ENCODE data around the gene GALE. TPM values are rescaled to one million over a fixed set of nuclear protein-coding genes. Genes with fewer than 3 reads are reported as not detected.
"Not testable (repeated sequence)": the region's sequence is repeated elsewhere in the genome, so short reads cannot be mapped to it uniquely, and the experiment has no call there.

Gene GALE
- total RNA-seq, 2 experiments from 2014 or later: 49.4 to 54.9 TPM

- not testable (repeated sequence) for H3K27me3 Mint-ChIP-seq, H3K4me3 Mint-ChIP-seq, H3K27ac Mint-ChIP-seq, H3K9me3 Mint-ChIP-seq, H3K36me3 Mint-ChIP-seq, DNase-seq
- ChIA-PET CTCF (interaction anchor here (0.9 kb wide), 1 partner anchor 16 kb away, joined by 4 read pairs; no protein-coding TSS in a partner anchor), POLR2A (interaction anchor here (1.1 kb wide), 1 partner anchor 11 kb away, joined by 3 read pairs; no protein-coding TSS in a partner anchor)
- intact Hi-C loops (cut with micrococcal nuclease): loop anchor here (5.0 kb wide), 1 partner anchor 131 kb away; the partner anchor contains the start of gene PNRC2
- H3K4me1 Mint-ChIP-seq (ENCODE audit: low read depth): peaks cover 17% of the 10 kb centered on the region
Measured at GRCh38 chr1:23826590-23826989, 26.0 kb upstream of the GALE start.

GRCh38 chr1:23825762-23826522 lies 25.4 kb upstream of the GALE start:
- intact Hi-C loops (cut with micrococcal nuclease): loop anchor here (1.0 to 5.0 kb wide), 3 partner anchors 12 to 131 kb away; partner anchors contain the start of genes FUCA1 and PNRC2
- CTCF ChIA-PET: interaction anchor here (0.6 to 8.0 kb wide), 7 partner anchors 15 to 73 kb away, joined by 3 to 84 read pairs (median 4); no protein-coding TSS in a partner anchor
- peak overlapping the region; percentile 97 for H3K4me3 Mint-ChIP-seq
- DNase-seq: no peak
- POLR2A ChIA-PET: interaction anchor here (0.6 to 2.6 kb wide), 9 partner anchors 10 to 198 kb away, joined by 3 to 14 read pairs (median 4); partner anchors contain the start of gene GALE
- no peaks in the 10 kb centered on the region for H3K27me3 Mint-ChIP-seq
- peaks cover 3% of the 10 kb centered on the region for H3K36me3 Mint-ChIP-seq
- peaks cover 17% of the 10 kb centered on the region for H3K4me1 Mint-ChIP-seq (ENCODE audit: low read depth)
- peak overlapping the region; percentile 95 for H3K27ac Mint-ChIP-seq
- no peaks in the 10 kb centered on the region for H3K9me3 Mint-ChIP-seq

GRCh38 chr1:23825076-23825761 lies 24.7 kb upstream of the GALE start, which contains the start of gene HMGCL:
Gene HMGCL (minus strand): TSS chr1:23825429. CDS start chr1:23825415, 14 bp downstream.
- Mint-ChIP-seq H3K27me3 (no peaks in the 10 kb centered on the region), H3K27ac (peak within 1 kb of the TSS; percentile 95), H3K9me3 (no peaks in the 10 kb centered on the region), H3K4me3 (peak within 1 kb of the TSS; percentile 97), H3K4me1 (ENCODE audit: low read depth) (peaks cover 17% of the 10 kb centered on the region), H3K36me3 (peaks cover 3% of the 10 kb centered on the region)
- ChIA-PET CTCF (interaction anchor here (0.6 to 8.0 kb wide), 7 partner anchors 15 to 74 kb away, joined by 3 to 84 read pairs (median 3); no protein-coding TSS in a partner anchor), POLR2A (interaction anchor here (0.6 to 2.6 kb wide), 8 partner anchors 11 to 197 kb away, joined by 3 to 14 read pairs (median 4); partner anchors contain the start of gene GALE)
- peak; percentile 94 for DNase-seq
- intact Hi-C loops (cut with micrococcal nuclease): loop anchor here (1.0 to 5.0 kb wide), 3 partner anchors 13 to 132 kb away; partner anchors contain the start of genes FUCA1 and PNRC2

- peaks cover 3% of the 10 kb centered on the region for H3K36me3 Mint-ChIP-seq
- H3K27me3 Mint-ChIP-seq: no peaks in the 10 kb centered on the region
- POLR2A ChIA-PET: interaction anchor here (1.0 to 2.6 kb wide), 4 partner anchors 14 to 139 kb away, joined by 3 to 14 read pairs (median 4); partner anchors contain the start of gene GALE
- intact Hi-C loops (cut with micrococcal nuclease): loop anchor here (1.0 to 5.0 kb wide), 3 partner anchors 14 to 133 kb away; partner anchors contain the start of genes FUCA1 and PNRC2
- peak overlapping the region; percentile 97 for H3K4me3 Mint-ChIP-seq
- H3K9me3 Mint-ChIP-seq: no peaks in the 10 kb centered on the region
- peaks cover 17% of the 10 kb centered on the region for H3K4me1 Mint-ChIP-seq (ENCODE audit: low read depth)
- peak overlapping the region; percentile 95 for H3K27ac Mint-ChIP-seq
- no peak for DNase-seq
- CTCF ChIA-PET: interaction anchor here (0.6 to 8.0 kb wide), 4 partner anchors 14 to 34 kb away, joined by 3 to 84 read pairs (median 4); no protein-coding TSS in a partner anchor
Measured at GRCh38 chr1:23824711-23825075, 24.1 kb upstream of the GALE start.

GRCh38 chr1:23823767-23824166 lies 23.2 kb upstream of the GALE start:
- intact Hi-C loops (cut with micrococcal nuclease): no loop called here
- ChIA-PET POLR2A (interaction anchor here (1.0 to 2.6 kb wide), 2 partner anchors 22 to 140 kb away, joined by 3 to 14 read pairs; partner anchors contain the start of gene GALE), CTCF (interaction anchor here (1.1 to 8.0 kb wide), 3 partner anchors 13 to 20 kb away, joined by 3 to 84 read pairs (median 4); no protein-coding TSS in a partner anchor)
- H3K9me3 Mint-ChIP-seq: no peaks in the 10 kb centered on the region
- no peak for DNase-seq
- no peaks in the 10 kb centered on the region for H3K27me3 Mint-ChIP-seq
- H3K4me3 Mint-ChIP-seq: peak overlapping the region; percentile 32
- H3K27ac Mint-ChIP-seq: no peak overlapping the region
- H3K4me1 Mint-ChIP-seq (ENCODE audit: low read depth): peaks cover 17% of the 10 kb centered on the region
- peaks cover 3% of the 10 kb centered on the region for H3K36me3 Mint-ChIP-seq

GRCh38 chr1:23817633-23818032 lies 17.1 kb upstream of the GALE start:
- Mint-ChIP-seq H3K4me1 (ENCODE audit: low read depth) (peaks cover 3% of the 10 kb centered on the region), H3K27ac (no peak overlapping the region), H3K4me3 (no peak overlapping the region), H3K9me3 (no peaks in the 10 kb centered on the region), H3K36me3 (peaks cover 16% of the 10 kb centered on the region), H3K27me3 (no peaks in the 10 kb centered on the region)
- ChIA-PET CTCF (interaction anchor here (0.6 kb wide), 1 partner anchor 1015 kb away, joined by 3 read pairs; no protein-coding TSS in a partner anchor), POLR2A (interaction anchor here (1.7 kb wide), 1 partner anchor 17 kb away, joined by 5 read pairs; the partner anchor contains the start of gene GALE)
- intact Hi-C loops (cut with micrococcal nuclease): no loop called here
- no peak for DNase-seq

GRCh38 chr1:23816906-23817305 lies 16.4 kb upstream of the GALE start:
- Mint-ChIP-seq H3K4me1 (ENCODE audit: low read depth) (peaks cover 3% of the 10 kb centered on the region), H3K27me3 (no peaks in the 10 kb centered on the region), H3K9me3 (no peaks in the 10 kb centered on the region), H3K4me3 (no peak overlapping the region), H3K27ac (no peak overlapping the region), H3K36me3 (peaks cover 19% of the 10 kb centered on the region)
- CTCF ChIA-PET: interaction anchor here (1.5 kb wide), 1 partner anchor 45 kb away, joined by 4 read pairs; no protein-coding TSS in a partner anchor
- POLR2A ChIA-PET: interaction anchor here (0.6 to 1.5 kb wide), 2 partner anchors 10 to 43 kb away, joined by 3 read pairs; no protein-coding TSS in a partner anchor
- intact Hi-C loops (cut with micrococcal nuclease): no loop called here
- no peak for DNase-seq

- H3K4me3 Mint-ChIP-seq: no peak overlapping the region
- DNase-seq: no peak
- H3K36me3 Mint-ChIP-seq: peaks cover 20% of the 10 kb centered on the region
- ChIA-PET POLR2A (interaction anchor here (0.6 to 1.5 kb wide), 3 partner anchors 9 to 43 kb away, joined by 3 read pairs; no protein-coding TSS in a partner anchor), CTCF (interaction anchor here (1.5 kb wide), 1 partner anchor 45 kb away, joined by 4 read pairs; no protein-coding TSS in a partner anchor)
- peaks cover 3% of the 10 kb centered on the region for H3K4me1 Mint-ChIP-seq (ENCODE audit: low read depth)
- H3K27ac Mint-ChIP-seq: no peak overlapping the region
- intact Hi-C loops (cut with micrococcal nuclease): no loop called here
- no peaks in the 10 kb centered on the region for H3K9me3 Mint-ChIP-seq
- H3K27me3 Mint-ChIP-seq: no peaks in the 10 kb centered on the region
Measured at GRCh38 chr1:23816361-23816760, 15.8 kb upstream of the GALE start.

- Mint-ChIP-seq H3K4me1 (ENCODE audit: low read depth) (peaks cover 15% of the 10 kb centered on the region), H3K27me3 (no peaks in the 10 kb centered on the region), H3K36me3 (peaks cover 22% of the 10 kb centered on the region), H3K27ac (no peak overlapping the region), H3K4me3 (no peak overlapping the region), H3K9me3 (no peaks in the 10 kb centered on the region)
- POLR2A ChIA-PET: interaction anchor here (0.6 kb wide), 1 partner anchor 12 kb away, joined by 3 read pairs; no protein-coding TSS in a partner anchor
- DNase-seq: no peak
- CTCF ChIA-PET: interaction anchor here (1.2 kb wide), 1 partner anchor 103 kb away, joined by 4 read pairs; no protein-coding TSS in a partner anchor
- intact Hi-C loops (cut with micrococcal nuclease): no loop called here
Measured at GRCh38 chr1:23814016-23814415, 13.5 kb upstream of the GALE start.

GRCh38 chr1:23810818-23811540 lies 10.4 kb upstream of the GALE start:
- Mint-ChIP-seq H3K9me3 (no peaks in the 10 kb centered on the region), H3K4me3 (no peak overlapping the region), H3K27ac (no peak overlapping the region), H3K27me3 (no peaks in the 10 kb centered on the region), H3K4me1 (ENCODE audit: low read depth) (peaks cover 12% of the 10 kb centered on the region), H3K36me3 (peaks cover 14% of the 10 kb centered on the region)
- DNase-seq: peak; percentile 73
- ChIA-PET CTCF (interaction anchor here (0.8 to 5.1 kb wide), 31 partner anchors 10 to 217 kb away, joined by 3 to 84 read pairs (median 5); partner anchors contain the start of genes FUCA1, GALE, HMGCL and LYPLA2), POLR2A (interaction anchor here (0.6 to 1.5 kb wide), 3 partner anchors 11 to 712 kb away, joined by 3 to 5 read pairs (median 5); partner anchors contain the start of genes GALE and HMGCL)
- intact Hi-C loops (cut with micrococcal nuclease): loop anchor here (2.0 kb wide), 1 partner anchor 106 kb away; no protein-coding TSS in a partner anchor
